ENCODE results near the gene SURF2.
"Not testable (repeated sequence)": the region's sequence is repeated elsewhere in the genome, so short reads cannot be mapped to it uniquely, and the experiment has no call there.

SURF2 gene

GRCh38 chr9:133356391-133357091, at the start of gene SURF2, which contains the start of gene SURF1:
TSS of gene SURF2 (plus strand) at chr9:133356550. CDS start at chr9:133356593, 43 bp downstream.
TSS of gene SURF1 (minus strand) at chr9:133356487. CDS start at chr9:133356453, 34 bp downstream.
- peak; percentile 93 for DNase-seq

DNA sequence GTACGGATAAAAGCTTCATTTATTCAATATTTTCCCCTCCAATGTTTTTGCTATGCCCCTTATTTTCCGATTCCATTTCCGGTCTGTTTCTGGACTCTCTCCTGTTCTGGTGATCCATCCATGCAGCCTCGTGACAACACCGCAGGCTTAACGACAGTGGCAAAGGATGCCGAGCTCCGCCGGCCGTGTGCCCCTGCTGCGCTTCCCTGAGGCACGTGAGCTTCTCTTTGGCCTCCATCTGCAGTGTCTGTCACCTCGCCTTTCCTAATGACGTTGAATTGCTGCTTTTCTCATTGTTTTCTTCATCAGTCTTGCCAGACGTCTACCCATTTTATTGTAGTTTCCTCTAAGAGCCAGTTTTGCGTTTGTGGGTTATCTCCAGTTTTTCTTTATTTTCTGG, 49.0 kb upstream of the SURF2 start:
- DNase-seq = no peak

DNA sequence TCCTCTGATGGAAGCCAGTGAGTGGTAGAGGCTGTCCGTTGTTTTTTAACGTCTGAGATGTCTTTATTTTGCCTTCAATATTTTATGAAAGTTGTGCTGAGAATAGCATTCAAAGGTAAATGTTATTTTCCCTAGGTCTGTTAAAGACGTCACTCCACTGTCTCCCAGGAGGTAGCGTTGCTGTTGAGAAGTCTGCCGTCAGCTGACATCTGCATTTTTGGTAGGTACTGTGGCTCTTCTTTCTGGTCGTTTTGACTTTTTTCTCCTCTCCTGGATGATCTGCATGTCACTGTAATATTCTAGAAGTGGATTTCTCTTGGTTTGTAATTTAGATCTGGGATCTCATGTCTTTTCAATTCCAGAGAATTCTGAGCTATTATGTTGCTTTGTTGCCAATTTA, 46.7 kb upstream of the SURF2 start:
- DNase-seq = no peak

- DNase-seq = no peak
Observed at GRCh38 chr9:133315997-133316396, 40.4 kb upstream of the SURF2 start.

GRCh38 chr9:133317551-133317950, 38.8 kb upstream of the SURF2 start:
- DNase-seq = not testable (repeated sequence)

DNA sequence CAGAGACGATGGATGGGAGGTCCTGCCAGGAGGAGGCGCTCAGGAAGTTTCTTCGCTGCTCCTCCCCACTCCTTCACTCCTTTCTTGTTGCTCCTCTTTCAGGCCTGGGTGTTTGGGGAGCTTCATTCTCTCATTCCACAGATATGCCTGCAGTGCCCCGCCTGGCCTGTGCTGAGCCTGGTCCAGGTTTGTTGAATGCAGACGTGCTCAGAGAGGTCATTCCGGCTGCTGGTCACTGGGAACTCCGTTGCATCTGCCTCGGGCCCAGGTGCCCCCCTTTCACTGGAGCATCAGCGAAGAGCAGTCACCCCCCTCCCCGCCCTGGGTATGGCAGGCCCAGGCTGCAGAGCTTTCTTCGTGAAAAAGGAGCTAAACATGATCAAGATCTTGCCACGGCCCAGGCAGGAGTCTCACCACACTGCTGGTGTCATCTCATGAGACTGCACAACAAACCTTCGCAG, 35.9 kb upstream of the SURF2 start:
- no peak for DNase-seq

DNA sequence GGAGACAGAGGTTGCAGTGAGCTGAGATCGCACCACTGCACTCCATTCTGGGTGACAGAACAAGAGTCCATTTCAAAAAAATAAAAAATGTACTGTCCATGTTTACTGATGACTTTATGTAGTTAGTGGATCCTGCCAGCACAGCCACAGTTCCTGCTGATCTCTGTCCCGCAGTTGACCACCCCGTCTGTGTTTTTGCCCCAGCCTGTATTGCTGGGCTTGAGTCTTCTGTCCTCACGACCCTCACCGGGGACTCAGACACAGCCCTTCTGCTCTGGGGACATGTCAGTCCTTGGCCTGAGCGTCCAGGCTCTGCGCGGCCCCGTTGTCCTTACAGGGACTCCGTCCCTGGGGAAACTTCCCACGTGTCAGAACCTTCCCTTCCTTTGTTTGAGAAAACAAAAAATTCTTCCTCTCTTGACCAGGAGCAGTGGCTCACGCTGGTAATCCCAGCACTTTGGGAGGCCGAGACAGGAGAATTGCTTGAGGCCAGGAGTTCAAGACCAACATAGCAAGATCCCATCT, 34.9 kb upstream of the SURF2 start:
- no peak for DNase-seq

DNA sequence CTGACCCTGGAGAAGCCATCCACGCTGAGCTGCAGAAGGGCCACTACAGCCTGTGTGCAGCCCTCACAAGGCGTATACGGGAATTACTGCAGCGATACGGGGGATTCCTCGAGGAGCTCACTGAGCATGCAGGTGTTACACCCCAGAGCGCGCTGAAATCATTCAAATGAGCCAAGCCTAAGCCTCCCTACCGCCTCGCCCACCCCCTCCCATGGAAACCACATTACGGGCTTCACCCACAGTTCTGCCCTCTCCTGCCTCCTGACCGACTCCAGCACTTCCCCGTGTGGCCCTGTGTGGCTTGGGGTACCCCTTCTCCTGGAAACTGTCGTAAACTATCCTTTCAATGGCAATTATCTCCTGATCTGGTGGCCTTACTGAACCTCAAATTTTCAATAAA, 33.6 kb upstream of the SURF2 start:
- no peak for DNase-seq

GRCh38 chr9:133323211-133323610, 33.1 kb upstream of the SURF2 start:
- DNase-seq = no peak

DNA sequence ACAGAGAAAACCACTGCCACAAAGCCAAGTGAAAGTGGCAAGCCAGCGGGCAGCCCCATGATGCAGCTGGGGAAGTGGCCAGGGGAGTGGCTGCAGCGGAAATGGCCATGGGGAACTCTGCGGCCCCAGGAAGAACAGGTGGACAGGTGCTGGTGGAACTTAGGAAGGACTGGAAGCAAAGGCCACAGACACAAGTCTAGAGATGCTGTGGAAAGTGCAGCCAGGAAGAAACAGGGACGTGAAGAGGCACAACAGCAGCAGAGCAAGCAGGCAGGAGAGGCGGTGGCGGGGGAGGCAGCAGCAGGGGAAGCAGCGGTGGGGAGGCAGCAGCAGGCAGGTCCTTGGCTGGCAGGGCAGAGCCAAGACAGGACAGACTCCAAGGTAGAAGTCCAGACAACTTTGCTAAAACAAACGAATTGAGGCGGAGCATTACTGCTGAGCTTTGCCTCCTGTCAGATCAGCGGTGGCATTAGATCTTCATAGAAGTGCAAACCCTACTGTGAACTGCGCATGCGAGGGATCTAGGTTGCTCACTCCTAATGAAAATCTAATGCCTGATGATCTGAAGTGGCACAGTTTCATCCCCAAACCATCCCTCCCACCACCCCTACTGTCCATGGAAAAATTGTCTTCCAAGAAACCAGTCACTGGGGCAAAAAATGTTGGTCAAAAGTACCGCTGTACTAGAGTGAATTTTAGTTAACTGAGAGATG, 32.2 kb upstream of the SURF2 start:
- no peak for DNase-seq

GRCh38 chr9:133327021-133327420, 29.3 kb upstream of the SURF2 start:
- not testable (repeated sequence) for DNase-seq

DNA sequence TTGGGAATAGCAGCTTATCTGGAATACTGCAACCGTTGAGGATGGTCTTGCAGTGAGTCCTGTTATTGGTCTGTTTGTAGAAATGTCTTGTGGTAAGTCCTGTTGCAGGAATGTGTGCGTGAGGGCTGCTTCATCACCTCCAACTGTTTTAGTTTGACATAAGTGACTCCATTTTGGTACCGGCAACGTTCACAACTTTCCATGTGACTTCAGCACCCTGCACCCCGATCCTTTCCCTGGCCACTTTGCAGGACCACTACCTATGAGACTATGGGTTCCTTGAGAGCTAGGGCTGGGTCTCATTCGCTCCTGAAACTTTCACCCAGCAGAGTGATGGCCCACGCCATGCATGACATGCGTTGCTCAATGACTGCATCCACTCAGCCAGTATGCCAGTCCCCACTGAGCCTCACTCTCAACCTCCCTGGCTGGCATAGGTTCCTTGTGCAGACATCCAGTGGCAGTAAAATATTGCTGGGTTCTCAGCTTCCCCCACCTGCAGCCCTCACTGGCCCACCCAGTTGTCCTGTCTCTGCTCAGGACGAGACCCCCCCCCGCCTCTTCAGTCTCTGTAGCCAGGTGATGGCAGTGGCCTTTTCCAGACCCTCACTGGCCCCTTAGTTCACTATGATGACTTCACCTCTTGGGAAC, 28.4 kb upstream of the SURF2 start:
- no peak for DNase-seq

- DNase-seq = not testable (repeated sequence)
Observed at GRCh38 chr9:133329306-133330156, 26.8 kb upstream of the SURF2 start.

DNA sequence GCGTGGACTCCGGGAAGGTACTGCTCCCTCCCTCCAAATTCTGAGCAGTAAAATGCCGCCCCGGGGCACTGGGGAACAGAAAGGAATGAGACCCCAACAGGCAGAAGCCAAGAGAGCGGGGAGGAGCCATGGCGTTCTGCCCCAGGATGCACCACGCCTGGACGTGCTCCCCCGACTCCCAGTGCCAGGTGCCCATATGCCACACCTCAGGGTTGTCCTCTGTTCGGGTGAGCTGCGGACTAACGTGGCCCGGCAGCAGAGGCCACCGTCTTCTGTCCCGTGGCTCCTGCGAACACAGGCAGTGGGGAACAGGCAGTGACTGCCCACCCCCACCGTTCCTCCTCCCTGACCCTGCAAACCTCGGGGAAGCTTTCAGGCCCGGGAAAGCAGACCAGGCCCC, 25.1 kb upstream of the SURF2 start:
- DNase-seq = no peak

- no peak for DNase-seq
Observed at GRCh38 chr9:133331641-133332380, 24.5 kb upstream of the SURF2 start.

- no peak for DNase-seq
Observed at GRCh38 chr9:133332381-133332730, 24.0 kb upstream of the SURF2 start.

GRCh38 chr9:133333011-133333410, 23.3 kb upstream of the SURF2 start:
- DNase-seq = no peak

GRCh38 chr9:133333566-133333965, 22.8 kb upstream of the SURF2 start:
- no peak for DNase-seq

GRCh38 chr9:133334161-133334560, 22.2 kb upstream of the SURF2 start:
- no peak for DNase-seq

GRCh38 chr9:133334888-133335287, 21.5 kb upstream of the SURF2 start:
- peak; percentile 24 for DNase-seq

- peak; percentile 95 for DNase-seq
Observed at GRCh38 chr9:133335924-133336811, 20.2 kb upstream of the SURF2 start, which contains the start of gene SURF6. TSS of gene SURF6 (minus strand) at chr9:133336188. CDS start at chr9:133336132, 56 bp downstream.

All from stimulated activated CD8-positive, alpha-beta memory T cell treated with anti-CD3 and anti-CD28 coated beads, Interleukin-4, amount 100 ng/mL, for 48 hours (primary cell).